ENCODE measurements around the gene PRXL2B.

The PRXL2B gene

GRCh38 chr1:2601721-2602303 lies 15.2 kb downstream of the PRXL2B start:
- Histone ChIP-seq H3K27me3 (ENCODE audit: control insufficient read depth in 1 of 2, insufficient read depth in 1 of 2, low read length in 2 of 2) (peaks cover 17 to 52% of the 10 kb centered on the region in 2 experiments), H2BK5ac (ENCODE audit: low read depth, low read length, poor library complexity, severe bottlenecking) (no peak overlapping the region), H3K9me3 (ENCODE audit: control insufficient read depth, low read length) (peaks cover 3% of the 10 kb centered on the region), H3K4me3 (ENCODE audit: insufficient read depth in 1 of 2, low read depth in 1 of 2, low read length in 2 of 2) (no peak overlapping the region), H4K8ac (ENCODE audit: low read length) (no peak overlapping the region), H3K27ac (ENCODE audit: low read length, poor library complexity, severe bottlenecking) (no peak overlapping the region), H2AFZ (ENCODE audit: low read depth, low read length) (no peak overlapping the region), H2AK5ac (ENCODE audit: low read length, severe bottlenecking) (no peak overlapping the region), H2BK120ac (ENCODE audit: low read depth, low read length) (no peak overlapping the region), H3K4me1 (ENCODE audit: control insufficient read depth, insufficient read depth, low read depth, low read length) (no peaks in the 10 kb centered on the region), H3K9ac (ENCODE audit: low read length) (no peak overlapping the region), H3K14ac (ENCODE audit: low read length in 2 of 2) (no peak overlapping the region), H2BK12ac (ENCODE audit: low read length in 2 of 2) (no peak overlapping the region), H2BK15ac (ENCODE audit: low read depth, poor library complexity, severe bottlenecking) (no peak overlapping the region), H3K18ac (ENCODE audit: low read depth in 1 of 2, low read length in 2 of 2) (no peak overlapping the region), H3K23ac (ENCODE audit: low read length in 2 of 2) (no peak overlapping the region), H3K4me2 (ENCODE audit: low read length, poor library complexity, severe bottlenecking) (no peak overlapping the region), H3K36me3 (ENCODE audit: control insufficient read depth in 1 of 2, insufficient read depth in 2 of 2, low read depth in 1 of 2, low read length in 2 of 2) (no peaks in the 10 kb centered on the region), H4K91ac (ENCODE audit: low read length) (no peak overlapping the region), H3K79me1 (replicated peaks; ENCODE audit: low read length, poor library complexity, severe bottlenecking) (no peaks in the 10 kb centered on the region), H3K4ac (ENCODE audit: low read depth in 1 of 2, low read length in 2 of 2) (no peak overlapping the region)
- 85% methylated on average over 16 of the region's 18 CpGs for WGBS
- no peak for DNase-seq

- H2BK15ac ChIP-seq (ENCODE audit: low read depth, poor library complexity, severe bottlenecking): no peak overlapping the region
- H3K79me1 ChIP-seq (replicated peaks; ENCODE audit: low read length, poor library complexity, severe bottlenecking): no peaks in the 10 kb centered on the region
- H2BK5ac ChIP-seq (ENCODE audit: low read depth, low read length, poor library complexity, severe bottlenecking): no peak overlapping the region
- peaks cover 14 to 55% of the 10 kb centered on the region in 2 experiments for H3K27me3 ChIP-seq (ENCODE audit: control insufficient read depth in 1 of 2, insufficient read depth in 1 of 2, low read length in 2 of 2)
- no peak overlapping the region for H3K4ac ChIP-seq (ENCODE audit: low read depth in 1 of 2, low read length in 2 of 2)
- no peak overlapping the region for H3K9ac ChIP-seq (ENCODE audit: low read length)
- H3K4me1 ChIP-seq (ENCODE audit: control insufficient read depth, insufficient read depth, low read depth, low read length): no peaks in the 10 kb centered on the region
- no peak overlapping the region for H3K4me3 ChIP-seq (ENCODE audit: insufficient read depth in 1 of 2, low read depth in 1 of 2, low read length in 2 of 2)
- H3K27ac ChIP-seq (ENCODE audit: low read length, poor library complexity, severe bottlenecking): no peak overlapping the region
- no peak overlapping the region for H2BK12ac ChIP-seq (ENCODE audit: low read length in 2 of 2)
- H3K18ac ChIP-seq (ENCODE audit: low read depth in 1 of 2, low read length in 2 of 2): no peak overlapping the region
- H4K8ac ChIP-seq (ENCODE audit: low read length): no peak overlapping the region
- no peak overlapping the region for H3K14ac ChIP-seq (ENCODE audit: low read length in 2 of 2)
- no peak overlapping the region for H3K4me2 ChIP-seq (ENCODE audit: low read length, poor library complexity, severe bottlenecking)
- H2BK120ac ChIP-seq (ENCODE audit: low read depth, low read length): no peak overlapping the region
- no peak for DNase-seq
- H3K9me3 ChIP-seq (ENCODE audit: control insufficient read depth, low read length): peaks cover 3% of the 10 kb centered on the region
- no peak overlapping the region for H4K91ac ChIP-seq (ENCODE audit: low read length)
- 73% methylated on average over 15 of the region's 15 CpGs for WGBS
- no peak overlapping the region for H3K23ac ChIP-seq (ENCODE audit: low read length in 2 of 2)
- H3K36me3 ChIP-seq (ENCODE audit: control insufficient read depth in 1 of 2, insufficient read depth in 2 of 2, low read depth in 1 of 2, low read length in 2 of 2): no peaks in the 10 kb centered on the region
- H2AK5ac ChIP-seq (ENCODE audit: low read length, severe bottlenecking): no peak overlapping the region
- H2AFZ ChIP-seq (ENCODE audit: low read depth, low read length): no peak overlapping the region
These were observed 15.8 kb downstream of the PRXL2B start for GRCh38 chr1:2602311-2602835.

DNA sequence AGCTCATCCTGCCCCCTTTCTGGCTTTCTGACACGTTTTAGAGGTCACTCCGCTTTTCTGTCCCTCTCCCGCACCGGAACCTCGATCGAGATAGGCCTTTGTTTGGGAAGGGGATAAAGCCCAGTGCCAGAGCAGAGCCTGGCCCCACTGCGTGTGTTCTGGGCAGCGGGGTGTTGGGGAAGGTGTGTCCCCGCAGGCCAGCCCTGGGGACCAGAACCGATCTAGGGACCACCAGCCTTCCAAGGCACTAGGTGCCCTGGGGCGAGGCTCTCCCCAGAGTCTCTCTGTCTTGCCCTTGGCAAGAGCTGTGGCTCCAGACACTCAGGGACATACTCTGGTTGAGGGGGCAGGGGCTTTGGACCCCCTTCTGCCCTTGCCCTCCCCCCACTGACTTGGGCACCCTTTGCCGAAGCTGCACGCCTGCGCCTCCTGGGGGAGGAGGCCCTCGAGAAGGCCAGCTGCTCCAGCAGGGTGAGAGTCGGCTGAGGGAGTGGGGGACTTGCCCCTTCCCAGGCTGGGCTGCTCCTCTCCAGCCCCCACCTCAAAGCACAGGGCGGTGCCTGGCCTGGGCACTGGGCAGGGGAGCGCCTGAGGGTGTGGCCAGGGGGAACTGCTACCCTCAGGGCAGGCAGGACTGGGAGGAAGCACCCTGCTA lies 16.4 kb downstream of the PRXL2B start:
- H2BK12ac ChIP-seq (ENCODE audit: low read length in 2 of 2): no peak overlapping the region

DNA sequence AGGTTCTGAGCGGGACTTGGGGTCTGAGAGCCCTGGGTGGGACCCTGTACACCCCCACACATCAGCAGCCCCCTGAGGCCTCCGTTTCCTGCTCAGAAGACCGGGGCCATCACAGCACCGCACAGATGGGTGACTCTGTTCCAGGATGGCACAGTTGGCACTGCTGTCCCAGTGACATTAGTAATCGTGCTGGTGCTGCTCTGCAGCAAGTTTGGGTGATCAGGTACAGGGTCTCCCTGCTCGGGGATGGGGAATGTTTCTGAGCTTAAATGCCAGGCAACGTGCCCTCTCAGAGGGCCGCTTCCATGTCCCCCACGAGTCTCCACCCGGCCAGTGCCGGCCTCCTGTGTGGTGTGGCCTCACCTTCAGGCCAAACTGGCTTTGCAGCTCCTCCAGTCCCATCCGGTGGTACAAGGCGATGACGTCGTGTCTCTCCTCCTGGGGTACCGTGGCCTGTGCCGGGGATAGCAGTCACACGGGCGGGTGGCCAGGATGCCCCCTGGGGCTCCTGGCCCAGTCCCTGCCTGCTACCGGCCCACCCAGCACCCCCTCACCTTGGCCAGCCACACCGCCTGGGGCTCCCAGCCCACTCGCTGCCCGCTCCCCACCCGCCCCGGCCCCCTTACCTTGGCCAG lies 17.1 kb downstream of the PRXL2B start:
- H3K4me1 ChIP-seq (ENCODE audit: control insufficient read depth, insufficient read depth, low read depth, low read length): peaks cover 3% of the 10 kb centered on the region
- H3K27me3 ChIP-seq (ENCODE audit: control insufficient read depth in 1 of 2, insufficient read depth in 1 of 2, low read length in 2 of 2): peaks cover 14 to 68% of the 10 kb centered on the region in 2 experiments
- H3K4me3 ChIP-seq (ENCODE audit: insufficient read depth in 1 of 2, low read depth in 1 of 2, low read length in 2 of 2): no peak overlapping the region
- H4K91ac ChIP-seq (ENCODE audit: low read length): no peak overlapping the region
- H3K9ac ChIP-seq (ENCODE audit: low read length): no peak overlapping the region
- H3K14ac ChIP-seq (ENCODE audit: low read length in 2 of 2): no peak overlapping the region
- H3K23ac ChIP-seq (ENCODE audit: low read length in 2 of 2): no peak overlapping the region
- no peak overlapping the region for H3K27ac ChIP-seq (ENCODE audit: low read length, poor library complexity, severe bottlenecking)
- H2BK12ac ChIP-seq (ENCODE audit: low read length in 2 of 2): no peak overlapping the region
- no peak overlapping the region for H3K18ac ChIP-seq (ENCODE audit: low read depth in 1 of 2, low read length in 2 of 2)
- no peak overlapping the region for H2BK15ac ChIP-seq (ENCODE audit: low read depth, poor library complexity, severe bottlenecking)
- no peaks in the 10 kb centered on the region for H3K9me3 ChIP-seq (ENCODE audit: control insufficient read depth, low read length)
- DNase-seq: no peak
- no peak overlapping the region for H2BK5ac ChIP-seq (ENCODE audit: low read depth, low read length, poor library complexity, severe bottlenecking)
- H3K4ac ChIP-seq (ENCODE audit: low read depth in 1 of 2, low read length in 2 of 2): no peak overlapping the region
- no peak overlapping the region for H4K8ac ChIP-seq (ENCODE audit: low read length)
- H3K36me3 ChIP-seq (ENCODE audit: control insufficient read depth in 1 of 2, insufficient read depth in 2 of 2, low read depth in 1 of 2, low read length in 2 of 2): no peaks in the 10 kb centered on the region
- H2AK5ac ChIP-seq (ENCODE audit: low read length, severe bottlenecking): no peak overlapping the region
- H3K4me2 ChIP-seq (ENCODE audit: low read length, poor library complexity, severe bottlenecking): no peak overlapping the region
- no peak overlapping the region for H2BK120ac ChIP-seq (ENCODE audit: low read depth, low read length)
- 91% methylated on average over 22 of the region's 25 CpGs for whole genome bisulfite sequencing
- no peak overlapping the region for H2AFZ ChIP-seq (ENCODE audit: low read depth, low read length)
- no peaks in the 10 kb centered on the region for H3K79me1 ChIP-seq (replicated peaks; ENCODE audit: low read length, poor library complexity, severe bottlenecking)

More for the DNA sequence above, 16.4 kb downstream of the PRXL2B start:
- H3K36me3 ChIP-seq (ENCODE audit: control insufficient read depth in 1 of 2, insufficient read depth in 2 of 2, low read depth in 1 of 2, low read length in 2 of 2): no peaks in the 10 kb centered on the region
- DNase-seq: no peak
- H3K9me3 ChIP-seq (ENCODE audit: control insufficient read depth, low read length): peaks cover 3% of the 10 kb centered on the region
- no peak overlapping the region for H4K8ac ChIP-seq (ENCODE audit: low read length)
- H3K27me3 ChIP-seq (ENCODE audit: control insufficient read depth in 1 of 2, insufficient read depth in 1 of 2, low read length in 2 of 2): peaks cover 14 to 61% of the 10 kb centered on the region in 2 experiments
- no peaks in the 10 kb centered on the region for H3K79me1 ChIP-seq (replicated peaks; ENCODE audit: low read length, poor library complexity, severe bottlenecking)
- no peak overlapping the region for H3K27ac ChIP-seq (ENCODE audit: low read length, poor library complexity, severe bottlenecking)
- H3K23ac ChIP-seq (ENCODE audit: low read length in 2 of 2): no peak overlapping the region
- H2BK5ac ChIP-seq (ENCODE audit: low read depth, low read length, poor library complexity, severe bottlenecking): no peak overlapping the region
- no peak overlapping the region for H3K14ac ChIP-seq (ENCODE audit: low read length in 2 of 2)
- H2AFZ ChIP-seq (ENCODE audit: low read depth, low read length): no peak overlapping the region
- no peak overlapping the region for H3K18ac ChIP-seq (ENCODE audit: low read depth in 1 of 2, low read length in 2 of 2)
- no peak overlapping the region for H2BK120ac ChIP-seq (ENCODE audit: low read depth, low read length)
- H3K4me2 ChIP-seq (ENCODE audit: low read length, poor library complexity, severe bottlenecking): no peak overlapping the region
- peaks cover 3% of the 10 kb centered on the region for H3K4me1 ChIP-seq (ENCODE audit: control insufficient read depth, insufficient read depth, low read depth, low read length)
- H3K4me3 ChIP-seq (ENCODE audit: insufficient read depth in 1 of 2, low read depth in 1 of 2, low read length in 2 of 2): no peak overlapping the region
- 88% methylated on average over 18 of the region's 18 CpGs for WGBS
- no peak overlapping the region for H3K4ac ChIP-seq (ENCODE audit: low read depth in 1 of 2, low read length in 2 of 2)
- no peak overlapping the region for H4K91ac ChIP-seq (ENCODE audit: low read length)
- no peak overlapping the region for H2BK15ac ChIP-seq (ENCODE audit: low read depth, poor library complexity, severe bottlenecking)
- no peak overlapping the region for H2AK5ac ChIP-seq (ENCODE audit: low read length, severe bottlenecking)
- H3K9ac ChIP-seq (ENCODE audit: low read length): no peak overlapping the region

All from mesenchymal stem cell (in vitro differentiated cells and primary cell).